Measurements from ENCODE around the gene STX3. TPM values are rescaled to one million over a fixed set of nuclear protein-coding genes. Genes with fewer than 3 reads are reported as not detected.
"Not testable (repeated sequence)": the region's sequence is repeated elsewhere in the genome, so short reads cannot be mapped to it uniquely, and the experiment has no call there.

Gene STX3
- total RNA-seq, 4 donors from 2014 or later, result 23.5 to 39.4 (median 33.4) TPM

- 85 to 88% methylated on average over 4 of the region's 4 CpGs for WGBS, 2 donors
- TF ChIP-seq POLR2A (IDR thresholded peaks at IDR 0.05), result no peak
- TF ChIP-seq, protein P1, sequence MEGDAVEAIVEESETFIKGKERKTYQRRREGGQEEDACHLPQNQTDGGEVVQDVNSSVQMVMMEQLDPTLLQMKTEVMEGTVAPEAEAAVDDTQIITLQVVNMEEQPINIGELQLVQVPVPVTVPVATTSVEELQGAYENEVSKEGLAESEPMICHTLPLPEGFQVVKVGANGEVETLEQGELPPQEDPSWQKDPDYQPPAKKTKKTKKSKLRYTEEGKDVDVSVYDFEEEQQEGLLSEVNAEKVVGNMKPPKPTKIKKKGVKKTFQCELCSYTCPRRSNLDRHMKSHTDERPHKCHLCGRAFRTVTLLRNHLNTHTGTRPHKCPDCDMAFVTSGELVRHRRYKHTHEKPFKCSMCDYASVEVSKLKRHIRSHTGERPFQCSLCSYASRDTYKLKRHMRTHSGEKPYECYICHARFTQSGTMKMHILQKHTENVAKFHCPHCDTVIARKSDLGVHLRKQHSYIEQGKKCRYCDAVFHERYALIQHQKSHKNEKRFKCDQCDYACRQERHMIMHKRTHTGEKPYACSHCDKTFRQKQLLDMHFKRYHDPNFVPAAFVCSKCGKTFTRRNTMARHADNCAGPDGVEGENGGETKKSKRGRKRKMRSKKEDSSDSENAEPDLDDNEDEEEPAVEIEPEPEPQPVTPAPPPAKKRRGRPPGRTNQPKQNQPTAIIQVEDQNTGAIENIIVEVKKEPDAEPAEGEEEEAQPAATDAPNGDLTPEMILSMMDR (IDR thresholded peaks at IDR 0.05), result no peak
- no peak for DNase-seq (ENCODE audit: low spot score in 2 of 2)
Measured at GRCh38 chr11:59783632-59784090, 28.5 kb downstream of the STX3 start.

DNA sequence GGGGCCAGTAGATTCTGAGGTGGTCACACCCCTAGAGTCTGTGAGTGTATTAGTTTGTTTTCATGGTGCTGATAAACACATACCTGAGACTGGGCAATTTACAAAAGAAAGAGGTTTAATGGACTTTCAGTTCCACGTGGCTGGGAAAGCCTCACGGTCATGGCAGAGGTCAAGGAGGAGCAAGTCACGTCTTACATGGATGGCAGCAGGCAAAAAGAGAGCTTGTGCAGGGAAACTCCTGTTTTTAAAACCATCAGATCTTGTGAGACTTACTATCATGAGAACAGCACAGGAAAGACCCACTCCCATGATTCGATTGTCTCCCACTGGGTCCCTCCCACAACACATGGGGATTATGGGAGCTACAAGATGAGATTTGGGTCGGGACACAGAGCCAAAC lies 29.3 kb downstream of the STX3 start:
- H3K4me3 ChIP-seq (ENCODE audit: low read depth, poor library complexity, severe bottlenecking); intact Hi-C loops (cut with DNase I; ENCODE audit: low total_unique reads); DNase-seq (ENCODE audit: low spot score in 2 of 2): not testable (repeated sequence)
- whole genome bisulfite sequencing, 2 donors, result 78 to 84% methylated on average over 5 of the region's 5 CpGs

More at GRCh38 chr11:59783632-59784090, 28.5 kb downstream of the STX3 start:
- no peak overlapping the region for H3K4me3 ChIP-seq (ENCODE audit: low read depth, poor library complexity, severe bottlenecking)
- intact Hi-C loops (cut with DNase I; ENCODE audit: low total_unique reads), result no loop called here

DNA sequence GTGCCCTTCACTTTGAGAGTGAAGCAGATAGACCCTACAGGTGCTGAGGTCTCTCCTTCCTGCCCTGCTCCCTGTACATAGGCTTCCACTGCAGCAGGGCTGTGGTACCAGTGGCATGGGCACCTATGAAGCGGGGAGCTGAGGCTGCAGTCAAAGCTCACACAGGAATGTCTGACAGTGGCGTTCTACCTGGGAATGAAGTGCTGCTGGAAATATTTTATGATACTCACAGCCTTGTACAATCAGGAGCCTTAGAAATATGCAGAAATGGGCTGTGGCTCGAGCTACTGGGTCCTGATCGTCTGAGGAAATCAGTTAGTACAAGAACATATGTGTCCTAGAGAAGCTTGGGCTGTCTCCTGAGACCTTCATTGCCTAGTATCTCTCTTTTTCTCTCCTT lies 30.6 kb downstream of the STX3 start:
- intact Hi-C loops (cut with DNase I; ENCODE audit: low total_unique reads), result loop anchor here (5.0 kb wide), 1 partner anchor 439 kb away; no protein-coding TSS in a partner anchor
- DNase-seq (ENCODE audit: low spot score in 2 of 2), result no peak
- TF ChIP-seq, protein P1 (IDR thresholded peaks at IDR 0.05), result no peak
- no peak for TF ChIP-seq POLR2A (IDR thresholded peaks at IDR 0.05)
- 91 to 92% methylated on average over 4 of the region's 4 CpGs for WGBS, 2 donors
- H3K4me3 ChIP-seq (ENCODE audit: low read depth, poor library complexity, severe bottlenecking), result no peak overlapping the region

GRCh38 chr11:59787255-59787588 lies 32.0 kb downstream of the STX3 start:
- no peak for TF ChIP-seq POLR2A (IDR thresholded peaks at IDR 0.05)
- TF ChIP-seq, protein P1 (IDR thresholded peaks at IDR 0.05), result no peak
- no peak for DNase-seq (ENCODE audit: low spot score in 2 of 2)
- WGBS, 2 donors, result 77 to 80% methylated on average over 4 of the region's 4 CpGs
- intact Hi-C loops (cut with DNase I; ENCODE audit: low total_unique reads), result loop anchor here (5.0 kb wide), 1 partner anchor 440 kb away; no protein-coding TSS in a partner anchor
- H3K4me3 ChIP-seq (ENCODE audit: low read depth, poor library complexity, severe bottlenecking), result no peak overlapping the region

GRCh38 chr11:59787816-59788215 lies 32.6 kb downstream of the STX3 start:
- no peak overlapping the region for H3K4me3 ChIP-seq (ENCODE audit: low read depth, poor library complexity, severe bottlenecking)
- intact Hi-C loops (cut with DNase I; ENCODE audit: low total_unique reads), result loop anchor here (5.0 kb wide), 1 partner anchor 441 kb away; no protein-coding TSS in a partner anchor
- no peak for DNase-seq (ENCODE audit: low spot score in 2 of 2)
- WGBS, 2 donors, result 62 to 69% methylated on average over 3 of the region's 3 CpGs
- TF ChIP-seq POLR2A (IDR thresholded peaks at IDR 0.05), result no peak
- TF ChIP-seq, protein P1 (IDR thresholded peaks at IDR 0.05), result no peak

GRCh38 chr11:59791639-59792038 lies 36.5 kb downstream of the STX3 start:
- no peak for DNase-seq (ENCODE audit: low spot score in 2 of 2)
- no peak overlapping the region for H3K4me3 ChIP-seq (ENCODE audit: low read depth, poor library complexity, severe bottlenecking)
- WGBS, 2 donors, result 80 to 81% methylated on average over 4 of the region's 4 CpGs
- intact Hi-C loops (cut with DNase I; ENCODE audit: low total_unique reads), result no loop called here
- TF ChIP-seq, protein P1 (IDR thresholded peaks at IDR 0.05), result no peak
- TF ChIP-seq POLR2A (IDR thresholded peaks at IDR 0.05), result no peak
